H1 (cell line): ENCODE data around the gene TRABD2A. TPM values are rescaled to one million over a fixed set of nuclear protein-coding genes. Genes with fewer than 3 reads are reported as not detected.

Experiments used
- CTCF ChIA-PET: fragments of 300-600 bp; sonication (Branson Sonifier 250); formaldehyde crosslinking; loops from one replicate; lab custom pipeline; 2021; ENCODE audit not compliant: partially characterized antibody; lab: Charles Lee
- POLR2A ChIA-PET: fragments of 300-600 bp; sonication (Branson Sonifier 250); formaldehyde crosslinking; loops from one replicate; lab custom pipeline; 2021; ENCODE audit warnings: inconsistent platforms; ENCODE audit not compliant: partially characterized antibody; lab: Charles Lee
- DNase-seq, 2 experiments: peaks; one replicate each; pipeline versions ENCODE4 v3.0.0 to v3.0.0-alpha.2; 2010 to 2022; ENCODE audit warnings: low spot score in 2 of 2, low read depth in 1 of 2, mixed read lengths in 1 of 2
- FAIRE-seq: peaks from 2 replicates; lab custom pipeline; 2011; peaks lifted over from hg19 to GRCh38; lab: Jason Lieb, UNC
- H2AFZ ChIP-seq: 2 replicates; pipeline ENCODE4 v1.8.1; 2012; ENCODE audit warnings: low read length, inconsistent platforms
- H2AK5ac ChIP-seq: 2 replicates; pipeline ENCODE4 v1.6.1; 2013; ENCODE audit warnings: low read depth, low read length
- H2BK120ac ChIP-seq: replicated peaks from 2 replicates; pipeline ENCODE3; 2013; ENCODE audit warnings: low read depth, low read length, inconsistent platforms
- H2BK12ac ChIP-seq: 2 replicates; pipeline ENCODE4 v1.6.1; 2013; ENCODE audit warnings: low read depth, low read length
- H2BK15ac ChIP-seq: 2 replicates; pipeline ENCODE4 v1.6.1; 2013; ENCODE audit warnings: low read length
- H2BK20ac ChIP-seq: 2 replicates; pipeline ENCODE4 v1.6.1; 2013; ENCODE audit warnings: low read length
- H2BK5ac ChIP-seq: 2 replicates; pipeline ENCODE4 v1.6.1; 2013; ENCODE audit warnings: low read depth, low read length
- H3K14ac ChIP-seq: 2 replicates; pipeline ENCODE4 v1.6.1; 2013; ENCODE audit warnings: inconsistent platforms; ENCODE audit not compliant: insufficient read length
- H3K18ac ChIP-seq: 2 replicates; pipeline ENCODE4 v1.6.1; 2013; ENCODE audit warnings: low read length; ENCODE audit errors: extremely low read depth
- H3K23ac ChIP-seq: 2 replicates; pipeline ENCODE4 v1.6.1; 2013; ENCODE audit warnings: inconsistent platforms; ENCODE audit not compliant: insufficient read length
- H3K23me2 ChIP-seq: 2 replicates; pipeline ENCODE4 v1.6.1; 2013; ENCODE audit warnings: low read depth, low read length
- H3K27ac ChIP-seq: 2 replicates; pipeline ENCODE4 v1.6.1; 2011; ENCODE audit warnings: low read depth, low read length, inconsistent platforms
- H3K27me3 ChIP-seq, 4 experiments: replicated peaks in 1 of 4; 1 replicate in 1 of 4; 2 replicates in 3 of 4; pipeline versions ENCODE4 v1.6.1 to v1.8.1; 2011 to 2013; ENCODE audit warnings: low read length in 3 of 4, mild to moderate bottlenecking in 3 of 4, inconsistent platforms in 2 of 4, mixed read lengths in 2 of 4, moderate library complexity in 1 of 4; ENCODE audit not compliant: control insufficient read depth in 3 of 4, insufficient read depth in 3 of 4; ENCODE audit errors: extremely low read depth in 1 of 4
- H3K36me3 ChIP-seq, 4 experiments: 2 replicates each; pipeline versions ENCODE4 v1.6.1 to v1.8.1; 2011 to 2013; ENCODE audit warnings: mild to moderate bottlenecking in 4 of 4, low read length in 3 of 4, moderate library complexity in 2 of 4, control low read depth in 1 of 4, inconsistent platforms in 1 of 4; ENCODE audit not compliant: insufficient read depth in 4 of 4, control insufficient read depth in 2 of 4
- H3K4ac ChIP-seq: replicated peaks from 2 replicates; pipeline ENCODE3; 2013; ENCODE audit warnings: low read length, low read depth, mixed read lengths, inconsistent platforms; ENCODE audit not compliant: insufficient read length
- H3K4me1 ChIP-seq, 4 experiments: replicated peaks in 1 of 4; 1 replicate in 1 of 4; 2 replicates in 3 of 4; pipeline versions ENCODE4 v1.6.1 to v1.8.1; 2011 to 2013; ENCODE audit warnings: low read length in 3 of 4, inconsistent platforms in 2 of 4, mixed read lengths in 1 of 4; ENCODE audit not compliant: insufficient read depth in 4 of 4, control insufficient read depth in 3 of 4
- H3K4me2 ChIP-seq, 2 experiments: 2 replicates each; pipeline versions ENCODE4 v1.6.1 to v1.8.1; 2011 to 2013; ENCODE audit warnings: low read depth in 2 of 2, low read length in 2 of 2, control low read depth in 1 of 2, inconsistent platforms in 1 of 2, mild to moderate bottlenecking in 1 of 2; ENCODE audit not compliant: insufficient read depth in 1 of 2
- H3K4me3 ChIP-seq, 4 experiments: fragments of 200-600, 300-600 bp in 1 of 4; sonication (generic), shearing (Covaris generic), sonication (Bioruptor Twin) in 1 of 4; 2 replicates each; pipeline versions ENCODE4 v1.5.1 to v1.8.1; 2011 to 2016; ENCODE audit warnings: low read length in 4 of 4, low read depth in 3 of 4, control low read depth in 2 of 4, inconsistent platforms in 2 of 4, mild to moderate bottlenecking in 2 of 4, mixed read lengths in 1 of 4, moderate library complexity in 1 of 4; ENCODE audit not compliant: insufficient read depth in 2 of 4; ENCODE audit errors: extremely low read depth in 1 of 4
- H3K56ac ChIP-seq: replicated peaks from 2 replicates; pipeline ENCODE3; 2013; ENCODE audit warnings: low read depth, mild to moderate bottlenecking, mixed read lengths, low read length, inconsistent platforms; ENCODE audit not compliant: insufficient read length
- H3K79me1 ChIP-seq: 2 replicates; pipeline ENCODE4 v1.6.1; 2013; ENCODE audit warnings: low read depth, low read length, control low read depth
- H3K79me2 ChIP-seq, 2 experiments: 2 replicates each; pipeline versions ENCODE4 v1.6.1 to v1.8.1; 2012 to 2013; ENCODE audit warnings: low read length in 2 of 2, mild to moderate bottlenecking in 2 of 2, inconsistent platforms in 1 of 2; ENCODE audit not compliant: insufficient read depth in 2 of 2, control insufficient read depth in 1 of 2
- H3K9ac ChIP-seq, 4 experiments: replicated peaks in 1 of 4; 1 replicate in 1 of 4; 2 replicates in 3 of 4; pipeline versions ENCODE4 v1.6.1 to v1.8.1; 2011 to 2013; ENCODE audit warnings: low read depth in 3 of 4, low read length in 3 of 4, control low read depth in 2 of 4, mild to moderate bottlenecking in 2 of 4, moderate library complexity in 2 of 4, inconsistent platforms in 1 of 4; ENCODE audit errors: extremely low read depth in 1 of 4
- H3K9me3 ChIP-seq, 2 experiments: 2 replicates each; pipeline versions ENCODE4 v1.6.1 to v1.8.1; 2012 to 2013; ENCODE audit warnings: mild to moderate bottlenecking in 2 of 2, moderate library complexity in 2 of 2, control low read depth in 1 of 2, inconsistent platforms in 1 of 2, low read depth in 1 of 2, low read length in 1 of 2, mixed read lengths in 1 of 2; ENCODE audit not compliant: insufficient read depth in 2 of 2
- H4K20me1 ChIP-seq, 2 experiments: replicated peaks in 1 of 2; 2 replicates each; pipeline versions ENCODE3 to v1.8.1; 2011 to 2013; ENCODE audit warnings: inconsistent platforms in 2 of 2, low read length in 2 of 2, mild to moderate bottlenecking in 1 of 2; ENCODE audit not compliant: insufficient read depth in 2 of 2, control insufficient read depth in 1 of 2
- H4K5ac ChIP-seq: 2 replicates; pipeline ENCODE4 v1.6.1; 2013; ENCODE audit warnings: low read length, low read depth, mixed read lengths, inconsistent platforms; ENCODE audit not compliant: insufficient read length
- H4K8ac ChIP-seq: 2 replicates; pipeline ENCODE4 v1.8.0; 2013; ENCODE audit warnings: mild to moderate bottlenecking, moderate library complexity, low read length, inconsistent platforms; ENCODE audit not compliant: insufficient read depth; ENCODE audit errors: extremely low read depth
- H4K91ac ChIP-seq: replicated peaks from 2 replicates; pipeline ENCODE3; 2013; ENCODE audit warnings: low read length, mixed read lengths, inconsistent platforms; ENCODE audit not compliant: insufficient read length
- BCL11A ChIP-seq, 2 experiments: IDR thresholded peaks; one replicate each; pipeline ENCODE4 v1.6.1; 2011; ENCODE audit warnings: low read depth in 2 of 2, low read length in 2 of 2, mild to moderate bottlenecking in 2 of 2
- BRCA1 ChIP-seq: IDR thresholded peaks from 2 replicates; pipeline ENCODE4 v1.6.1; 2012; ENCODE audit warnings: low read depth, low read length, improper control_type of control experiment
- CREB1 ChIP-seq: IDR thresholded peaks from 2 replicates; pipeline ENCODE4 v1.6.1; 2012; ENCODE audit warnings: inconsistent platforms
- CTBP2 ChIP-seq: IDR thresholded peaks from 2 replicates; pipeline ENCODE4 v1.7.0; 2011; ENCODE audit warnings: borderline replicate concordance, mild to moderate bottlenecking, moderate library complexity, mixed read lengths, low read length; ENCODE audit not compliant: insufficient read depth, insufficient read length
- E2F6 ChIP-seq: IDR thresholded peaks from 2 replicates; pipeline ENCODE4 v1.6.1; 2012; ENCODE audit warnings: inconsistent platforms
- EGR1 ChIP-seq: IDR thresholded peaks from 2 replicates; pipeline ENCODE4 v1.6.1; 2011; ENCODE audit warnings: low read depth, low read length, borderline replicate concordance
- EP300 ChIP-seq, 2 experiments: IDR thresholded peaks; 1 replicate in 1 of 2; 2 replicates in 1 of 2; pipeline ENCODE4 v1.6.1; 2011 to 2012; ENCODE audit warnings: low read depth in 2 of 2, low read length in 2 of 2, mild to moderate bottlenecking in 2 of 2, borderline replicate concordance in 1 of 2, inconsistent platforms in 1 of 2, moderate library complexity in 1 of 2
- KDM4A ChIP-seq: IDR thresholded peaks from one replicate; pipeline ENCODE4 v1.7.1; 2012; ENCODE audit warnings: low read depth, mild to moderate bottlenecking, moderate library complexity, low read length, inconsistent platforms; ENCODE audit not compliant: severe bottlenecking
- NANOG ChIP-seq: IDR thresholded peaks from 2 replicates; pipeline ENCODE4 v1.6.1; 2011; ENCODE audit warnings: low read length, low read depth, mild to moderate bottlenecking, inconsistent platforms; ENCODE audit not compliant: insufficient read depth, poor library complexity, severe bottlenecking
- POU5F1 ChIP-seq: IDR thresholded peaks from 2 replicates; pipeline ENCODE4 v1.6.1; 2011; ENCODE audit warnings: low read depth, mild to moderate bottlenecking, low read length, moderate library complexity
- SIN3A ChIP-seq, 2 experiments: IDR thresholded peaks in 1 of 2; conservative IDR thresholded peaks in 1 of 2; 2 replicates each; pipeline ENCODE4 v1.6.1; 2011 to 2012; ENCODE audit warnings: low read length in 2 of 2, improper control_type of control experiment in 1 of 2, low read depth in 1 of 2, mild to moderate bottlenecking in 1 of 2
- SP1 ChIP-seq: IDR thresholded peaks from 2 replicates; pipeline ENCODE4 v1.6.1; 2011; ENCODE audit warnings: low read depth, low read length
- WGBS, 2 experiments: shearing (Covaris generic) in 1 of 2; methylation state at CpG; one replicate each; pipeline versions ENCODE4 v1.1.6 to v1.1.7; 2013 to 2015; ENCODE audit warnings: low lambda C conversion rate in 2 of 2, mixed read lengths in 2 of 2, inconsistent platforms in 1 of 2, low coverage in 1 of 2, missing lambda C conversion rate in 1 of 2; ENCODE audit not compliant: insufficient replicate concordance in 2 of 2, insufficient coverage in 1 of 2, insufficient read length in 1 of 2; ENCODE audit errors: extremely low coverage in 1 of 2, missing lambda C conversion rate in 1 of 2; 5-methylcytosine and 5-hydroxymethylcytosine counted together
- polyA plus RNA-seq, 7 experiments: library from polyadenylated mRNA; depleted of rRNA in 3 of 7; stranded (reverse) in 5 of 7; unstranded in 2 of 7; fragments of >200 nt in 5 of 7; fragments of 200-250 nt in 2 of 7; gene quantifications; 1 replicate in 5 of 7; 2 replicates in 1 of 7; 4 replicates in 1 of 7; pipeline versions ENCODE4 v1.2.1 to v1.2.3, GENCODE V29; 2011 to 2013; ENCODE audit warnings: missing spikeins in 2 of 7, mixed read lengths in 2 of 7
- total RNA-seq: library from RNA; stranded (reverse); fragmentation: NEBNext Ultra II Directional; extraction: Animal tissue kit (Norgen Biotek cat#: 25700); gene quantifications from 2 replicates; pipeline ENCODE4 v1.2.1, GENCODE V29; 2021

TRABD2A gene
- total and polyA plus RNA-seq, 2 of the 8 experiments (the other 6 are each of a cell fraction or from before 2014, with no cell fraction given): 17.3 to 18.6 TPM

GRCh38 chr2:84855731-84856130, 25.2 kb downstream of the TRABD2A start:
- peak overlapping the region; percentile 47 to 65 for H3K4me2 ChIP-seq
- TF ChIP-seq KDM4A (no peak), E2F6 (no peak), BCL11A (IDR thresholded peaks at IDR 0.05; ENCODE audit: low read depth in 2 of 2, low read length in 2 of 2) (peak in 1 of 2 experiments; percentile 56), EP300 (IDR thresholded peaks at IDR 0.05; ENCODE audit: borderline replicate concordance in 1 of 2, low read depth in 2 of 2, low read length in 2 of 2) (peak in 1 of 2 experiments; percentile 76; a peak in 1 of 3 replicates), POU5F1 (peak; percentile 92), SIN3A (conservative IDR thresholded peaks at IDR 0.05 in 1 of 2, IDR thresholded peaks at IDR 0.05 in 1 of 2; ENCODE audit: low read depth in 1 of 2, low read length in 2 of 2) (no peak), NANOG (peak; percentile 98), EGR1 (peak; percentile 34; the same call in 1 of the 2 replicates), SP1 (peak; percentile 55; the same call in 1 of the 2 replicates), CREB1 (no peak), CTBP2 (peak; percentile 80), BRCA1 (no peak)

More at GRCh38 chr2:84855731-84856130, 25.2 kb downstream of the TRABD2A start:
- no peak overlapping the region for H2AFZ ChIP-seq
- H3K27me3 ChIP-seq: peaks cover 16 to 36% (median 30%) of the 10 kb centered on the region in 4 experiments
- peak overlapping the region; percentile 42 for H3K4ac ChIP-seq
- H2AK5ac ChIP-seq: no peak overlapping the region; the same call in 1 of the 2 replicates
- no peak overlapping the region for H4K8ac ChIP-seq
- POLR2A ChIA-PET: interaction anchor here (1.2 kb wide), 1 partner anchor 39 kb away, joined by 4 read pairs; no protein-coding TSS in a partner anchor
- DNase-seq (peak; percentile 60 to 74), FAIRE-seq (no peak)
- H3K23me2 ChIP-seq: no peaks in the 10 kb centered on the region; the same call in 1 of the 2 replicates
- H3K18ac ChIP-seq: peak overlapping the region; percentile 73; the same call in 1 of the 2 replicates
- no peak overlapping the region for H2BK120ac ChIP-seq
- H3K56ac ChIP-seq: no peak overlapping the region
- peaks cover 0 to 3% of the 10 kb centered on the region in 2 experiments for H4K20me1 ChIP-seq
- H3K9ac ChIP-seq: no peak overlapping the region
- H3K9me3 ChIP-seq: no peaks in the 10 kb centered on the region
- no peak overlapping the region; the same call in 1 of the 2 replicates for H2BK5ac ChIP-seq
- H3K36me3 ChIP-seq: no peaks in the 10 kb centered on the region
- no peak overlapping the region for H4K5ac ChIP-seq
- WGBS, 2 experiments: 9% methylated on average over 9 of the region's 11 CpGs; no CpG with 5 or more reads in 1 of the 2 experiments
- no peak overlapping the region for H3K23ac ChIP-seq
- no peak overlapping the region for H3K27ac ChIP-seq
- H3K79me2 ChIP-seq: no peaks in the 10 kb centered on the region
- peak overlapping the region in 1 of 4 experiments; percentile 30; a peak in 2 of 8 replicates for H3K4me3 ChIP-seq
- peak overlapping the region; percentile 94; the same call in 1 of the 2 replicates for H2BK12ac ChIP-seq
- H3K14ac ChIP-seq: no peak overlapping the region
- peak overlapping the region; percentile 88 for H2BK15ac ChIP-seq
- H3K4me1 ChIP-seq: peaks cover 7 to 16% (median 12%) of the 10 kb centered on the region in 4 experiments
- H4K91ac ChIP-seq: no peak overlapping the region
- CTCF ChIA-PET: interaction anchor here (1.5 to 3.6 kb wide), 4 partner anchors 16 to 201 kb away, joined by 4 to 21 read pairs (median 12); no protein-coding TSS in a partner anchor
- H3K79me1 ChIP-seq: peaks cover 2% of the 10 kb centered on the region
- no peak overlapping the region for H2BK20ac ChIP-seq
